Measurements from ENCODE around the gene PLXNC1. TPM values are rescaled to one million over a fixed set of nuclear protein-coding genes. Genes with fewer than 3 reads are reported as not detected.

The PLXNC1 gene
- total and polyA plus RNA-seq, 7 experiments from 2014 or later, result 2.5 to 57.2 (median 12.6) TPM

DNA sequence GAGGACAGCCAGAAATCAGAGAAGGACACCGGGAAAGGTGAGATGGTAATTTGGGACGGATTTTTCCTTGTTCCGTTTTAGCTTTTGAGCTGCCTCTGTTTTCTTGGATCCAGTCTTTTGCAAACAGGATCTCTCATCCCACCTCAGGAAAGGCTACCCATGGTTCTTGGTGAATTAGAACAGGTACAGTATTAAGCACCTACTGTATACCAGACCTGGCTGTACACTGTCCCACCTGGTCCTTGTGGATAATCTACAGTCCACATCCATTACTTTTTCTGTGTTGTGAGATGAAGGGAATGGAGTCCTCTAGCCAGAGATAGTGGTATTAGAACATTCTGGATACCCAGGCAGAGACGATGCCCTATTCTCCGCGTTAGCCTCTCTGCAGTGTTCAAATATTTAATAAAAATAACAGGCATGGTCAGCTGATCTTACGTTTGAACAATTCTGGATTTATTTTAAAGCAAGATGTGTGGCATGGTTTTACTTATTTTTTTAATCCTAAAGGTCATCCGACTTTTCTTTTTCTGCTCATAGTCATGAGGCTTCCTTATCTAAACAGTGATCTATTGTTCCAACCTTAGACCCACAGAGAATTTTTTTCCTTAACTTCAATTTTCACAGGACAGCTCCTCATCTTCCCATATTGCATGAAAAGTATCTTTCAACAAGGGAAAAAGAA is 18.8 kb downstream of the PLXNC1 start:
- no peak for ATAC-seq
- peaks cover 0 to 6% of the 10 kb centered on the region in 2 donors for H3K4me1 ChIP-seq (ENCODE audit: control insufficient read depth in 2 of 2, insufficient read depth in 2 of 2, low read length in 2 of 2)
- POLR2A ChIA-PET, result interaction anchor here (0.6 kb wide), 2 partner anchors 31 to 848 kb away, joined by 3 read pairs; no protein-coding TSS in a partner anchor
- intact Hi-C loops (cut with micrococcal nuclease), result no loop called here
- H3K27me3 ChIP-seq (ENCODE audit: control insufficient read depth in 2 of 2, insufficient read depth in 2 of 2, low read length in 2 of 2), result no peaks in the 10 kb centered on the region
- DNase-seq, result no peak
- H3K36me3 ChIP-seq (ENCODE audit: control insufficient read depth in 2 of 3, insufficient read depth in 3 of 3, low read length in 3 of 3), result no peaks in the 10 kb centered on the region
- peaks cover 24 to 46% (median 37%) of the 10 kb centered on the region in 7 donors for H3K4me1 Mint-ChIP-seq
- CTCF ChIA-PET, result no interaction called here
- H3K36me3 Mint-ChIP-seq, result peaks cover 0 to 28% (median 10%) of the 10 kb centered on the region in 5 donors
- no peaks in the 10 kb centered on the region for H3K9me3 ChIP-seq (ENCODE audit: control insufficient read depth in 2 of 3, low read length in 3 of 3)
- H3K4me3 Mint-ChIP-seq, result no peak overlapping the region
- peaks cover 0 to 2% (median 0%) of the 10 kb centered on the region in 11 donors for H3K9me3 Mint-ChIP-seq
- peak overlapping the region in 1 of 9 donors; percentile 23 for H3K27ac Mint-ChIP-seq
- H3K27ac ChIP-seq (ENCODE audit: low read depth, low read length), result no peak overlapping the region
- no peaks in the 10 kb centered on the region for H3K27me3 Mint-ChIP-seq
- no peak overlapping the region for H3K4me3 ChIP-seq (ENCODE audit: low read length)

DNA sequence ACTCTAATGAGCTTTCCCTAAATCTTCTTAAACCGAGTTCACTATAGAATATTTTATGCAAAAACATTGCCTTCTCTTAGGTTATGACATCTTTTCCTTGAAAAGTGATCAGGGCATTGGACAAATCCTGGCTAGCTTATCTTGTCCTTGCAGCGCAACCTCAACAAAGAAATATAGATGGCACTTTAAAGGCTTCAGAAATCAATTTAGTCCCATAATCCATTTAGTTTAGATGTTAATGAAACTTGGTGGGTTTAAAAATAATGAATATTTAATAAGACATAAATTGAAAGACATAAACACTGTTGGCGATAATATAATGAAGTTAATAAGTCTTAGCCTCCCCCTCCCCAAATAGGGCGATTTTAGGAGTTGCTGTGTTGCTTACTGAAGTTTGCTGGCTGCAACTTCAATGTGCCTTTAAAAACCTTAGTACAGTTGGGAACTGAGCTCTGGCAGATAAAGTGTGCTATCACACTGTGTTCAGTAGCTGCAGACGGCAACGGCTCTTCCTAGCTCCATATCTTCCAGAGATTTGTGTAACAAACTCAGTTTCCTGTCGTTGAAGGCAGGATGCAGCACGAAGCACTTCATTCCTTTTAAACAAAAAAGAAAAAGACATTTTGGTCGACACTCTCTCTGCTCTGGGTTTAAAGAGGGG is 19.5 kb downstream of the PLXNC1 start:
- ATAC-seq (no peak), DNase-seq (no peak)
- ChIA-PET CTCF (no interaction called here), POLR2A (no interaction called here)
- Mint-ChIP-seq H3K4me1 (peaks cover 24 to 47% (median 39%) of the 10 kb centered on the region in 7 donors), H3K4me3 (no peak overlapping the region), H3K27me3 (no peaks in the 10 kb centered on the region), H3K9me3 (no peaks in the 10 kb centered on the region), H3K27ac (peak overlapping the region in 1 of 9 donors; percentile 15), H3K36me3 (peaks cover 0 to 23% (median 7%) of the 10 kb centered on the region in 5 donors)
- no peak overlapping the region for H3K27ac ChIP-seq (ENCODE audit: low read depth, low read length)
- H3K36me3 ChIP-seq (ENCODE audit: control insufficient read depth in 2 of 3, insufficient read depth in 3 of 3, low read length in 3 of 3), result no peaks in the 10 kb centered on the region
- H3K4me3 ChIP-seq (ENCODE audit: low read length), result no peak overlapping the region
- no peaks in the 10 kb centered on the region for H3K27me3 ChIP-seq (ENCODE audit: control insufficient read depth in 2 of 2, insufficient read depth in 2 of 2, low read length in 2 of 2)
- intact Hi-C loops (cut with micrococcal nuclease), result no loop called here
- H3K9me3 ChIP-seq (ENCODE audit: control insufficient read depth in 2 of 3, low read length in 3 of 3), result no peaks in the 10 kb centered on the region
- H3K4me1 ChIP-seq (ENCODE audit: control insufficient read depth in 2 of 2, insufficient read depth in 2 of 2, low read length in 2 of 2), result peaks cover 0 to 6% of the 10 kb centered on the region in 2 donors

GRCh38 chr12:94169495-94169894 is 21.1 kb downstream of the PLXNC1 start:
- intact Hi-C loops (cut with micrococcal nuclease), result no loop called here

DNA sequence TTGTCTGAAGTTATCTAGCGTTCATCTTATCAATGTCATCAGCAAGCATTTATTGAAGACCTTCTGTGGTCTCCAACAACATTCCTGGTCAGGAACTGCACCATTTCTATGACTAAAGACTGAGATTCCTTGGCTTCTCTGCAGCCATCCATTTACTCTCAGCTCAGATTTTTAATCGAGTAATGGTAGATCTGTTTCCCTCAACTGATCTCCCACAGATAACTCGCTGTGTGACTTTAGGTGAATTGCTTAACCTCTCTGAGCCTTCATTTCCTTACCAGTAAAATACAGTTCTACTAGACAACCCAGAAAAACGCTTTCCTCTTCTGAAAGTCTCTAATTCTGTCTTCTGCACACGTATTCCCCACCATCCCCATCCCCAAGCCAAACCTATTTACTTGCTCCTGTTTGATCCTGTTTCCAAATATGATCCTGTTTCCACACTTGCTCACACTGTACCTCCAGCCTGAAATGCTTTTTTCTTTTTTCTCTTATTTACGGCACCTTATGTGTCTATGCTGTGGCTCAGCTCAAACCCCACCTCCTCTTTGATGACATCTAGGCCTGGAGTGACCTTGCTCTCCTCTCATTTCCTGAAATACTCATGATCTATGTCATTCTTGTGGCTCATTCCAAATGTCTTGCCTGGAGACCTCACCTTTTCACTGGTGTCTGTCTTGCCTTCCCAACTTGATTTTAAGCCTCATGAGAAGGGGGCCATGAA is 21.8 kb downstream of the PLXNC1 start:
- Histone ChIP-seq H3K36me3 (ENCODE audit: control insufficient read depth in 2 of 3, insufficient read depth in 3 of 3, low read length in 3 of 3) (no peaks in the 10 kb centered on the region), H3K4me1 (ENCODE audit: control insufficient read depth in 2 of 2, insufficient read depth in 2 of 2, low read length in 2 of 2) (peaks cover 14 to 19% of the 10 kb centered on the region in 2 donors), H3K27ac (ENCODE audit: low read depth, low read length) (no peak overlapping the region), H3K9me3 (ENCODE audit: control insufficient read depth in 2 of 3, low read length in 3 of 3) (no peaks in the 10 kb centered on the region), H3K4me3 (ENCODE audit: low read length) (no peak overlapping the region), H3K27me3 (ENCODE audit: control insufficient read depth in 2 of 2, insufficient read depth in 2 of 2, low read length in 2 of 2) (no peaks in the 10 kb centered on the region)
- Mint-ChIP-seq H3K27me3 (no peaks in the 10 kb centered on the region), H3K4me1 (peaks cover 30 to 61% (median 52%) of the 10 kb centered on the region in 7 donors), H3K9me3 (no peaks in the 10 kb centered on the region), H3K36me3 (peaks cover 0 to 21% (median 7%) of the 10 kb centered on the region in 5 donors), H3K4me3 (peak overlapping the region in 6 of 10 donors; percentile 2 to 64 (median 32)), H3K27ac (peak overlapping the region in 1 of 9 donors; percentile 3)
- CTCF ChIA-PET, result interaction anchor here (0.5 kb wide), 1 partner anchor 751 kb away, joined by 5 read pairs; no protein-coding TSS in a partner anchor
- intact Hi-C loops (cut with micrococcal nuclease), result no loop called here
- ATAC-seq, result no peak
- POLR2A ChIA-PET, result no interaction called here
- DNase-seq, result no peak

More at GRCh38 chr12:94169495-94169894, 21.1 kb downstream of the PLXNC1 start:
- H3K27me3 ChIP-seq (ENCODE audit: control insufficient read depth in 2 of 2, insufficient read depth in 2 of 2, low read length in 2 of 2), result no peaks in the 10 kb centered on the region
- H3K36me3 Mint-ChIP-seq, result peaks cover 0 to 23% (median 7%) of the 10 kb centered on the region in 5 donors
- H3K27me3 Mint-ChIP-seq, result no peaks in the 10 kb centered on the region
- CTCF ChIA-PET, result interaction anchor here (0.5 kb wide), 1 partner anchor 750 kb away, joined by 5 read pairs; no protein-coding TSS in a partner anchor
- H3K36me3 ChIP-seq (ENCODE audit: control insufficient read depth in 2 of 3, insufficient read depth in 3 of 3, low read length in 3 of 3), result no peaks in the 10 kb centered on the region
- H3K4me1 Mint-ChIP-seq, result peaks cover 29 to 55% (median 50%) of the 10 kb centered on the region in 7 donors
- no peak for ATAC-seq
- no peaks in the 10 kb centered on the region for H3K9me3 Mint-ChIP-seq
- H3K4me3 ChIP-seq (ENCODE audit: low read length), result no peak overlapping the region
- no peak for DNase-seq
- peaks cover 9 to 13% of the 10 kb centered on the region in 2 donors for H3K4me1 ChIP-seq (ENCODE audit: control insufficient read depth in 2 of 2, insufficient read depth in 2 of 2, low read length in 2 of 2)
- POLR2A ChIA-PET, result no interaction called here
- peak overlapping the region in 4 of 10 donors; percentile 1 to 59 (median 26) for H3K4me3 Mint-ChIP-seq
- peak overlapping the region in 1 of 9 donors; percentile 72 for H3K27ac Mint-ChIP-seq
- H3K27ac ChIP-seq (ENCODE audit: low read depth, low read length), result no peak overlapping the region
- H3K9me3 ChIP-seq (ENCODE audit: control insufficient read depth in 2 of 3, low read length in 3 of 3), result no peaks in the 10 kb centered on the region

- Histone ChIP-seq H3K9me3 (ENCODE audit: control insufficient read depth in 2 of 3, low read length in 3 of 3) (no peaks in the 10 kb centered on the region), H3K4me1 (ENCODE audit: control insufficient read depth in 2 of 2, insufficient read depth in 2 of 2, low read length in 2 of 2) (peaks cover 14 to 27% of the 10 kb centered on the region in 2 donors), H3K36me3 (ENCODE audit: control insufficient read depth in 2 of 3, insufficient read depth in 3 of 3, low read length in 3 of 3) (no peaks in the 10 kb centered on the region), H3K27me3 (ENCODE audit: control insufficient read depth in 2 of 2, insufficient read depth in 2 of 2, low read length in 2 of 2) (no peaks in the 10 kb centered on the region), H3K27ac (ENCODE audit: low read depth, low read length) (no peak overlapping the region), H3K4me3 (ENCODE audit: low read length) (no peak overlapping the region)
- H3K4me3 Mint-ChIP-seq, result peak overlapping the region in 3 of 10 donors; percentile 2 to 48 (median 43)
- ChIA-PET POLR2A (no interaction called here), CTCF (no interaction called here)
- H3K27me3 Mint-ChIP-seq, result no peaks in the 10 kb centered on the region
- ATAC-seq (no peak), DNase-seq (no peak)
- intact Hi-C loops (cut with micrococcal nuclease), result no loop called here
- H3K4me1 Mint-ChIP-seq, result peaks cover 38 to 70% (median 60%) of the 10 kb centered on the region in 7 donors
- peaks cover 0 to 25% (median 7%) of the 10 kb centered on the region in 5 donors for H3K36me3 Mint-ChIP-seq
- no peak overlapping the region for H3K27ac Mint-ChIP-seq
- H3K9me3 Mint-ChIP-seq, result no peaks in the 10 kb centered on the region
Measured at GRCh38 chr12:94170690-94171594, 22.6 kb downstream of the PLXNC1 start.

- intact Hi-C loops (cut with micrococcal nuclease), result no loop called here
- H3K27ac Mint-ChIP-seq, result peak overlapping the region in 1 of 9 donors; percentile 82
- H3K9me3 ChIP-seq (ENCODE audit: control insufficient read depth in 2 of 3, low read length in 3 of 3), result no peaks in the 10 kb centered on the region
- peaks cover 14 to 27% of the 10 kb centered on the region in 2 donors for H3K4me1 ChIP-seq (ENCODE audit: control insufficient read depth in 2 of 2, insufficient read depth in 2 of 2, low read length in 2 of 2)
- no peak for ATAC-seq
- no peak for DNase-seq
- no peak overlapping the region for H3K4me3 Mint-ChIP-seq
- H3K4me3 ChIP-seq (ENCODE audit: low read length), result no peak overlapping the region
- H3K27ac ChIP-seq (ENCODE audit: low read depth, low read length), result no peak overlapping the region
- no peaks in the 10 kb centered on the region for H3K27me3 Mint-ChIP-seq
- ChIA-PET CTCF (no interaction called here), POLR2A (no interaction called here)
- no peaks in the 10 kb centered on the region for H3K27me3 ChIP-seq (ENCODE audit: control insufficient read depth in 2 of 2, insufficient read depth in 2 of 2, low read length in 2 of 2)
- H3K9me3 Mint-ChIP-seq, result no peaks in the 10 kb centered on the region
- H3K36me3 Mint-ChIP-seq, result peaks cover 0 to 28% (median 7%) of the 10 kb centered on the region in 5 donors
- no peaks in the 10 kb centered on the region for H3K36me3 ChIP-seq (ENCODE audit: control insufficient read depth in 2 of 3, insufficient read depth in 3 of 3, low read length in 3 of 3)
- peaks cover 39 to 72% (median 64%) of the 10 kb centered on the region in 7 donors for H3K4me1 Mint-ChIP-seq
Measured at GRCh38 chr12:94171595-94171930, 23.2 kb downstream of the PLXNC1 start.
